Measurements from ENCODE around the gene MPPED2.

Gene MPPED2

GRCh38 chr11:30388957-30389356, 197.2 kb downstream of the MPPED2 start:
- TF ChIP-seq CTCF (IDR thresholded peaks at IDR 0.05; ENCODE audit: low read depth, low read length, missing control alignments): no peak
- no peak for DNase-seq (ENCODE audit: low read depth)
- H3K4me3 ChIP-seq (ENCODE audit: low read depth, low read length): no peak overlapping the region

- no peak for DNase-seq (ENCODE audit: low read depth)
- TF ChIP-seq CTCF (IDR thresholded peaks at IDR 0.05; ENCODE audit: low read depth, low read length, missing control alignments): no peak
- no peak overlapping the region for H3K4me3 ChIP-seq (ENCODE audit: low read depth, low read length)
Measured at GRCh38 chr11:30387891-30388861, 198.0 kb downstream of the MPPED2 start.

- TF ChIP-seq CTCF (IDR thresholded peaks at IDR 0.05; ENCODE audit: low read depth, low read length, missing control alignments): no peak
- DNase-seq (ENCODE audit: low read depth): no peak
- no peak overlapping the region for H3K4me3 ChIP-seq (ENCODE audit: low read depth, low read length)
Measured at GRCh38 chr11:30381879-30382278, 204.3 kb downstream of the MPPED2 start.

GRCh38 chr11:30380846-30381245, 205.3 kb downstream of the MPPED2 start:
- no peak for DNase-seq (ENCODE audit: low read depth)
- no peak for TF ChIP-seq CTCF (IDR thresholded peaks at IDR 0.05; ENCODE audit: low read depth, low read length, missing control alignments)
- H3K4me3 ChIP-seq (ENCODE audit: low read depth, low read length): no peak overlapping the region

GRCh38 chr11:30377347-30377746, 208.8 kb downstream of the MPPED2 start:
- DNase-seq (ENCODE audit: low read depth): no peak
- H3K4me3 ChIP-seq (ENCODE audit: low read depth, low read length): no peak overlapping the region
- no peak for TF ChIP-seq CTCF (IDR thresholded peaks at IDR 0.05; ENCODE audit: low read depth, low read length, missing control alignments)

- TF ChIP-seq CTCF (IDR thresholded peaks at IDR 0.05; ENCODE audit: low read depth, low read length, missing control alignments): no peak
- H3K4me3 ChIP-seq (ENCODE audit: low read depth, low read length): no peak overlapping the region
- no peak for DNase-seq (ENCODE audit: low read depth)
Measured at GRCh38 chr11:30370164-30370563, 216.0 kb downstream of the MPPED2 start.

GRCh38 chr11:30368394-30368793, 217.8 kb downstream of the MPPED2 start:
- no peak overlapping the region for H3K4me3 ChIP-seq (ENCODE audit: low read depth, low read length)
- no peak for TF ChIP-seq CTCF (IDR thresholded peaks at IDR 0.05; ENCODE audit: low read depth, low read length, missing control alignments)
- DNase-seq (ENCODE audit: low read depth): no peak
